IMR-90 (cell line): Measurements from ENCODE around the gene CBX6. TPM values are rescaled to one million over a fixed set of nuclear protein-coding genes. Genes with fewer than 3 reads are reported as not detected.

Experiments used
- ATAC-seq: fragments of 200-7000 bp; cut with Tn5 transposase; 2 replicates; pipeline ENCODE4 v1.9.1; 2020; ENCODE audit warnings: low read depth, mild to moderate bottlenecking, moderate library complexity
- BruUV-seq: library from RNA; stranded (reverse); fragments of 400-500 nt; replicated peaks from 2 replicates; lab custom pipeline; 2021; lab: Mats Ljungman, UMichigan
- CTCF ChIA-PET: fragments of 300-600 bp; formaldehyde crosslinking; extraction: SDS; loops from one replicate; lab custom pipeline; 2021; ENCODE audit warnings: antibody characterized with exemption; lab: Yijun Ruan, JAX
- POLR2A ChIA-PET: fragments of 300-600 bp; sonication (Branson Sonifier 250); formaldehyde crosslinking; loops from one replicate; lab custom pipeline; 2022; ENCODE audit warnings: antibody characterized with exemption; ENCODE audit not compliant: unreplicated experiment; lab: Charles Lee
- DNase-seq: peaks from one replicate; pipeline ENCODE4 v3.0.0; 2013
- H2AFZ ChIP-seq: replicated peaks from 2 replicates; pipeline ENCODE3; 2013; ENCODE audit warnings: low read length, mild to moderate bottlenecking; ENCODE audit not compliant: poor library complexity
- H2AK5ac ChIP-seq: 2 replicates; pipeline ENCODE4 v1.6.1; 2013; ENCODE audit warnings: low read depth, low read length, inconsistent platforms
- H2AK9ac ChIP-seq: replicated peaks from 2 replicates; pipeline ENCODE3; 2013; ENCODE audit warnings: mild to moderate bottlenecking, low read depth, low read length, moderate library complexity; ENCODE audit not compliant: poor library complexity
- H2BK120ac ChIP-seq: 2 replicates; pipeline ENCODE4 v1.6.1; 2013; ENCODE audit warnings: low read depth, low read length, inconsistent platforms
- H2BK15ac ChIP-seq: 3 replicates; pipeline ENCODE4 v1.6.1; 2013; ENCODE audit warnings: low read depth, low read length, inconsistent platforms
- H2BK20ac ChIP-seq: 2 replicates; pipeline ENCODE4 v1.6.1; 2013; ENCODE audit warnings: low read depth, mild to moderate bottlenecking, inconsistent platforms, low read length, moderate library complexity
- H2BK5ac ChIP-seq: 2 replicates; pipeline ENCODE4 v1.6.1; 2013; ENCODE audit warnings: mild to moderate bottlenecking, low read depth, low read length, inconsistent platforms; ENCODE audit not compliant: poor library complexity, severe bottlenecking
- H3K14ac ChIP-seq: replicated peaks from 2 replicates; pipeline ENCODE4 v1.6.1; 2013; ENCODE audit warnings: low read depth, low read length, inconsistent platforms
- H3K18ac ChIP-seq: 2 replicates; pipeline ENCODE4 v1.6.1; 2013; ENCODE audit warnings: low read depth, low read length, control low read depth
- H3K23ac ChIP-seq: 2 replicates; pipeline ENCODE4 v1.6.1; 2013; ENCODE audit warnings: low read depth, low read length, inconsistent platforms
- H3K27ac ChIP-seq: 2 replicates; pipeline ENCODE4 v1.5.1; 2013; ENCODE audit warnings: mild to moderate bottlenecking, control low read depth, low read length; ENCODE audit not compliant: insufficient read depth
- H3K27me3 ChIP-seq: 2 replicates; pipeline ENCODE4 v1.6.1; 2013; ENCODE audit warnings: low read length; ENCODE audit not compliant: control insufficient read depth, insufficient read depth
- H3K36me3 ChIP-seq: 2 replicates; pipeline ENCODE4 v1.6.1; 2013; ENCODE audit warnings: low read length, mixed read lengths; ENCODE audit not compliant: control insufficient read depth, insufficient read depth
- H3K4ac ChIP-seq: 2 replicates; pipeline ENCODE4 v1.6.1; 2013; ENCODE audit warnings: low read depth, low read length, inconsistent platforms
- H3K4me1 ChIP-seq: 2 replicates; pipeline ENCODE4 v1.6.1; 2013; ENCODE audit warnings: low read length, mixed read lengths; ENCODE audit not compliant: control insufficient read depth, insufficient read depth
- H3K4me2 ChIP-seq: 2 replicates; pipeline ENCODE4 v1.6.1; 2013; ENCODE audit warnings: low read depth, mild to moderate bottlenecking, control low read depth, low read length, moderate library complexity
- H3K4me3 ChIP-seq: 2 replicates; pipeline ENCODE4 v1.5.1; 2013; ENCODE audit warnings: low read depth, mild to moderate bottlenecking, control low read depth, low read length, moderate library complexity; ENCODE audit not compliant: insufficient read depth
- H3K56ac ChIP-seq: 2 replicates; pipeline ENCODE4 v1.6.1; 2013; ENCODE audit warnings: low read length, inconsistent platforms; ENCODE audit not compliant: insufficient read depth; ENCODE audit errors: extremely low read depth
- H3K79me1 ChIP-seq, 2 experiments: 2 replicates each; pipeline ENCODE4 v1.6.1; 2013; ENCODE audit warnings: low read length in 2 of 2, inconsistent platforms in 1 of 2, low read depth in 1 of 2
- H3K9ac ChIP-seq: 2 replicates; pipeline ENCODE4 v1.6.1; 2013; ENCODE audit warnings: low read depth, low read length, control low read depth
- H3K9me1 ChIP-seq: 2 replicates; pipeline ENCODE4 v1.6.1; 2013; ENCODE audit warnings: low read length, inconsistent platforms; ENCODE audit not compliant: insufficient read depth
- H3K9me3 ChIP-seq: 2 replicates; pipeline ENCODE4 v1.6.1; 2013; ENCODE audit warnings: low read length; ENCODE audit not compliant: control insufficient read depth, insufficient read depth
- H4K20me1 ChIP-seq: 2 replicates; pipeline ENCODE4 v1.6.1; 2013; ENCODE audit warnings: low read length, inconsistent platforms; ENCODE audit not compliant: insufficient read depth
- H4K5ac ChIP-seq: 2 replicates; pipeline ENCODE4 v1.6.1; 2013; ENCODE audit warnings: mild to moderate bottlenecking, low read depth, low read length, control low read depth
- H4K8ac ChIP-seq, 2 experiments: 2 replicates each; pipeline ENCODE4 v1.6.1; 2013; ENCODE audit warnings: low read depth in 2 of 2, low read length in 2 of 2, control low read depth in 1 of 2, inconsistent platforms in 1 of 2
- H4K91ac ChIP-seq: 2 replicates; pipeline ENCODE4 v1.6.1; 2013; ENCODE audit warnings: low read depth, low read length, inconsistent platforms; ENCODE audit not compliant: insufficient read depth
- BHLHE40 ChIP-seq: fragments of 150-350 bp; IDR thresholded peaks from 2 replicates; pipeline ENCODE4 v1.6.1; 2016; ENCODE audit warnings: mild to moderate bottlenecking, low read depth, low read length
- CEBPB ChIP-seq: IDR thresholded peaks from 2 replicates; pipeline ENCODE4 v1.6.1; 2012; ENCODE audit warnings: low read depth, low read length, improper control_type of control experiment
- CHD1 ChIP-seq: IDR thresholded peaks from 2 replicates; pipeline ENCODE4 v1.6.1; 2012; ENCODE audit warnings: low read depth, low read length, improper control_type of control experiment
- FOS ChIP-seq: fragments of 150-350 bp; IDR thresholded peaks from 2 replicates; pipeline ENCODE4 v1.6.1; 2016; ENCODE audit warnings: low read depth, low read length
- MAFK ChIP-seq: IDR thresholded peaks from 2 replicates; pipeline ENCODE4 v1.6.1; 2012; ENCODE audit warnings: low read depth, low read length, improper control_type of control experiment
- MAZ ChIP-seq: IDR thresholded peaks from 2 replicates; pipeline ENCODE4 v1.6.1; 2012; ENCODE audit warnings: low read depth, mild to moderate bottlenecking, low read length, improper control_type of control experiment, moderate library complexity, borderline replicate concordance
- NFE2L2 ChIP-seq: fragments of 150-350 bp; IDR thresholded peaks from 2 replicates; pipeline ENCODE4 v1.6.1; 2016; ENCODE audit warnings: low read depth, mild to moderate bottlenecking, low read length
- RAD21 ChIP-seq: IDR thresholded peaks from 2 replicates; pipeline ENCODE4 v1.6.1; 2012; ENCODE audit warnings: low read length, improper control_type of control experiment
- RCOR1 ChIP-seq: IDR thresholded peaks from 2 replicates; pipeline ENCODE4 v1.6.1; 2012; ENCODE audit warnings: mild to moderate bottlenecking, low read length, improper control_type of control experiment; ENCODE audit not compliant: insufficient replicate concordance
- RFX5 ChIP-seq: IDR thresholded peaks from 2 replicates; pipeline ENCODE4 v1.8.0; 2012; ENCODE audit warnings: low read depth, mild to moderate bottlenecking, low read length, moderate library complexity
- SMC3 ChIP-seq: fragments of 150-350 bp; IDR thresholded peaks from 2 replicates; pipeline ENCODE4 v1.6.1; 2016; ENCODE audit warnings: low read depth, mild to moderate bottlenecking, antibody characterized with exemption, low read length, moderate library complexity
- WGBS, 2 experiments: methylation state at CpG; one replicate each; pipeline versions ENCODE4 v1.1.5 to v1.1.7; 2013; ENCODE audit warnings: missing lambda C conversion rate in 2 of 2; ENCODE audit not compliant: insufficient read length in 1 of 2; ENCODE audit errors: extremely low coverage in 2 of 2; 5-methylcytosine and 5-hydroxymethylcytosine counted together
- dilution Hi-C: fragments of 300-500 bp; cut with HindIII; formaldehyde crosslinking; loops from one replicate; pipeline ENCODE4 v1.14.3; 2018; ENCODE audit warnings: low sequenced_read_pairs; ENCODE audit not compliant: unreplicated experiment
- in situ Hi-C: fragments of 300-500 bp; cut with MboI; formaldehyde crosslinking; loops from 3 replicates; pipeline ENCODE4 v1.14.3; 2019; ENCODE audit warnings: low sequenced_read_pairs, inconsistent platforms, mixed read lengths
- intact Hi-C: fragments of 100-400 bp; cut with micrococcal nuclease; formaldehyde crosslinking; loops from 2 replicates; pipeline ENCODE4 v1.10.0; 2022
- polyA plus RNA-seq, 3 experiments: library from polyadenylated mRNA; depleted of rRNA; stranded (reverse); fragments of >200 nt; gene quantifications; 2 replicates each; pipeline ENCODE4 v1.2.3, GENCODE V29; 2012; ENCODE audit warnings: low replicate concordance in 1 of 3
- total RNA-seq: library from RNA; depleted of rRNA; stranded (reverse); fragments of >200 nt; gene quantifications from 2 replicates; pipeline ENCODE4 v1.2.3, GENCODE V29; 2012
- TF ChIP-seq, protein P1 (sequence below): fragments of 150-350 bp; IDR thresholded peaks from 2 replicates; pipeline ENCODE4 v1.6.1; 2016; ENCODE audit warnings: low read depth, mild to moderate bottlenecking, low read length, moderate library complexity, borderline replicate concordance
- TF ChIP-seq, protein P2 (sequence below): fragments of 150-350 bp; IDR thresholded peaks from 2 replicates; pipeline ENCODE4 v1.6.1; 2017; ENCODE audit warnings: mild to moderate bottlenecking, antibody characterized with exemption, low read length, low read depth

The CBX6 gene
- total and polyA plus RNA-seq, 2 of the 4 experiments (the other 2 are of a cell fraction): 15.2 to 19.0 TPM

DNA sequence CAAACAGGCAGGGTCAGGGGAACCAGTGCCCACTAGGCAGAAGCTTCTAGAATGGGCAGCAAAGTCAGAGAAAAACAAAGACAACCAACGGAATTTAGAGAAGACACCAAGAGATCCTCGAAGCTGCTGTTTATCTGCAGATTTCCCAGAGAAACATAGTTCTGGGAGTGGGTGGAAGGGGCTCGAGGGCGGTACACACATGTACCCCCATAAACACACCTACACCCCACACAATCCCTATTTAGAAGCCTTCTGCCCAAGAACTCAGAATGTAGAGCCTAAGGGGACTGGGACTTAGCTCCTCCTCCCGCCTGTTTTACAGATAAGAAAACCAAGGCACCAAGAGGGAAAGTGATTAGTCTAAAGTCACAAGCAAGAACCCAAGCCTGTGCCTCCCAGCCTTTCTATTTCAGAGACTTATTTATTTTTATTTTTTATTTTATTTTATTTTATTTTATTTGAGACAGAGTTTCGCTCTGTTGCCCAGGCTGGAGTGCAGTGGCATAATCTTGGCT lies 34.5 kb downstream of the CBX6 start:
- H3K18ac ChIP-seq: no peak overlapping the region
- ATAC-seq (no peak), DNase-seq (no peak)
- H4K91ac ChIP-seq: no peak overlapping the region
- no peak overlapping the region for H2BK120ac ChIP-seq
- no peak overlapping the region for H2AK5ac ChIP-seq
- WGBS, 2 experiments: no CpG with 5 or more reads among the region's 6 CpGs
- no peak overlapping the region for H2AFZ ChIP-seq
- no peak overlapping the region for H3K56ac ChIP-seq
- no peak overlapping the region for H3K4ac ChIP-seq
- H3K9me1 ChIP-seq: no peaks in the 10 kb centered on the region
- in situ Hi-C loops (no loop called here), dilution Hi-C loops (no loop called here), intact Hi-C loops (no loop called here)
- ChIA-PET CTCF (no interaction called here), POLR2A (no interaction called here)
- H3K4me2 ChIP-seq: no peak overlapping the region
- no peak overlapping the region for H3K4me3 ChIP-seq
- H3K36me3 ChIP-seq: no peaks in the 10 kb centered on the region
- peaks cover 2% of the 10 kb centered on the region; the same call in 1 of the 2 replicates for H3K4me1 ChIP-seq
- H4K5ac ChIP-seq: no peak overlapping the region
- H3K9ac ChIP-seq: no peak overlapping the region
- BruUV-seq: no TSS peak
- H2BK15ac ChIP-seq: no peak overlapping the region
- no peak overlapping the region for H2BK5ac ChIP-seq
- H3K23ac ChIP-seq: no peak overlapping the region
- H2BK20ac ChIP-seq: no peak overlapping the region
- H2AK9ac ChIP-seq: no peak overlapping the region
- H3K9me3 ChIP-seq: no peaks in the 10 kb centered on the region
- no peak overlapping the region for H3K27ac ChIP-seq
- peaks cover 10% of the 10 kb centered on the region for H3K27me3 ChIP-seq
- no peak overlapping the region for H3K14ac ChIP-seq
- no peaks in the 10 kb centered on the region; the same call in 1 of the 2 replicates for H4K20me1 ChIP-seq
- TF ChIP-seq BHLHE40 (no peak), FOS (no peak), RFX5 (no peak), RAD21 (no peak), MAFK (no peak), NFE2L2 (no peak), CHD1 (no peak), RCOR1 (no peak), SMC3 (no peak), MAZ (no peak), CEBPB (no peak)
- TF ChIP-seq, protein P1, sequence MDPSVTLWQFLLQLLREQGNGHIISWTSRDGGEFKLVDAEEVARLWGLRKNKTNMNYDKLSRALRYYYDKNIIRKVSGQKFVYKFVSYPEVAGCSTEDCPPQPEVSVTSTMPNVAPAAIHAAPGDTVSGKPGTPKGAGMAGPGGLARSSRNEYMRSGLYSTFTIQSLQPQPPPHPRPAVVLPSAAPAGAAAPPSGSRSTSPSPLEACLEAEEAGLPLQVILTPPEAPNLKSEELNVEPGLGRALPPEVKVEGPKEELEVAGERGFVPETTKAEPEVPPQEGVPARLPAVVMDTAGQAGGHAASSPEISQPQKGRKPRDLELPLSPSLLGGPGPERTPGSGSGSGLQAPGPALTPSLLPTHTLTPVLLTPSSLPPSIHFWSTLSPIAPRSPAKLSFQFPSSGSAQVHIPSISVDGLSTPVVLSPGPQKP: no peak
- TF ChIP-seq, protein P2, sequence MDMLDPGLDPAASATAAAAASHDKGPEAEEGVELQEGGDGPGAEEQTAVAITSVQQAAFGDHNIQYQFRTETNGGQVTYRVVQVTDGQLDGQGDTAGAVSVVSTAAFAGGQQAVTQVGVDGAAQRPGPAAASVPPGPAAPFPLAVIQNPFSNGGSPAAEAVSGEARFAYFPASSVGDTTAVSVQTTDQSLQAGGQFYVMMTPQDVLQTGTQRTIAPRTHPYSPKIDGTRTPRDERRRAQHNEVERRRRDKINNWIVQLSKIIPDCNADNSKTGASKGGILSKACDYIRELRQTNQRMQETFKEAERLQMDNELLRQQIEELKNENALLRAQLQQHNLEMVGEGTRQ: no peak
- no peak overlapping the region for H4K8ac ChIP-seq
- H3K79me1 ChIP-seq: no peaks in the 10 kb centered on the region
